PC-9 (cell line): ENCODE results near the gene CDC5L. TPM values are rescaled to one million over a fixed set of nuclear protein-coding genes. Genes with fewer than 3 reads are reported as not detected.

ENCODE experiments used
- BruUV-seq: library from RNA; stranded (reverse); fragments of 400-500 nt; replicated peaks from 2 replicates; lab custom pipeline; 2021; lab: Mats Ljungman, UMichigan
- CTCF ChIA-PET: fragments of 300-600 bp; sonication (Branson Sonifier 250); formaldehyde crosslinking; loops from one replicate; lab custom pipeline; 2022; ENCODE audit warnings: antibody characterized with exemption; lab: Charles Lee
- POLR2A ChIA-PET: fragments of 300-600 bp; sonication (Branson Sonifier 250); formaldehyde crosslinking; loops from one replicate; lab custom pipeline; 2022; ENCODE audit warnings: antibody characterized with exemption; ENCODE audit not compliant: unreplicated experiment; lab: Charles Lee
- DNase-seq, 2 experiments: peaks; one replicate each; pipeline versions ENCODE4 v3.0.0 to v3.0.0-alpha.2; 2015 to 2022; ENCODE audit warnings: mixed read lengths in 1 of 2
- H2AFZ ChIP-seq: fragments of 200-600 bp; sonication (generic); 2 replicates; pipeline ENCODE4 v1.8.1; 2017; ENCODE audit warnings: antibody characterized with exemption
- H3F3A ChIP-seq: fragments of 200-600 bp; sonication (generic); 2 replicates; pipeline ENCODE4 v1.8.1; 2017; ENCODE audit warnings: antibody characterized with exemption, mild to moderate bottlenecking, low read depth; ENCODE audit not compliant: insufficient read depth
- H3K27ac ChIP-seq: fragments of 200-600 bp; sonication (generic); 2 replicates; pipeline ENCODE4 v1.6.1; 2016; ENCODE audit warnings: mixed run types
- H3K27me3 ChIP-seq: fragments of 200-600 bp; sonication (generic); 2 replicates; pipeline ENCODE4 v1.6.1; 2016; ENCODE audit warnings: low read depth, mixed run types; ENCODE audit not compliant: insufficient read depth
- H3K36me3 ChIP-seq: fragments of 200-600 bp; sonication (generic); 2 replicates; pipeline ENCODE4 v1.6.1; 2016; ENCODE audit warnings: low read depth, mixed run types
- H3K4me1 ChIP-seq: fragments of 200-600 bp; sonication (generic); replicated peaks from 2 replicates; pipeline ENCODE4 v1.6.1; 2016; ENCODE audit warnings: mixed run types; ENCODE audit not compliant: insufficient read depth
- H3K4me2 ChIP-seq: fragments of 200-600 bp; sonication (generic); 2 replicates; pipeline ENCODE4 v1.6.1; 2017; ENCODE audit warnings: mixed run types
- H3K4me3 ChIP-seq: fragments of 200-600 bp; sonication (generic); 2 replicates; pipeline ENCODE4 v1.6.1; 2016; ENCODE audit warnings: mixed run types
- H3K79me2 ChIP-seq: fragments of 200-600 bp; sonication (generic); 2 replicates; pipeline ENCODE4 v1.6.1; 2017; ENCODE audit warnings: low read depth, mixed run types
- H3K9me2 ChIP-seq: fragments of 200-600 bp; sonication (generic); 2 replicates; pipeline ENCODE4 v1.8.1; 2017; ENCODE audit warnings: mild to moderate bottlenecking; ENCODE audit not compliant: insufficient read depth
- H3K9me3 ChIP-seq: fragments of 200-600 bp; sonication (generic); 2 replicates; pipeline ENCODE4 v1.8.1; 2016; ENCODE audit warnings: low read depth; ENCODE audit not compliant: insufficient read depth
- H4K20me1 ChIP-seq: fragments of 200-600 bp; sonication (generic); 2 replicates; pipeline ENCODE4 v1.8.1; 2017; ENCODE audit not compliant: insufficient read depth
- CTCF ChIP-seq: fragments of 200-600 bp; sonication (generic); conservative IDR thresholded peaks from 2 replicates; pipeline ENCODE4 v1.6.1; 2017; ENCODE audit warnings: mixed run types, antibody characterized with exemption, mild to moderate bottlenecking, moderate library complexity
- EZH2 ChIP-seq: fragments of 200-600 bp; sonication (generic); IDR thresholded peaks from 2 replicates; pipeline ENCODE4 v1.8.0; 2017; ENCODE audit warnings: antibody characterized with exemption, low read depth
- intact Hi-C: fragments of 100-400 bp; cut with micrococcal nuclease; formaldehyde crosslinking; loops from one replicate; pipeline ENCODE4 v1.10.0; 2022; ENCODE audit not compliant: unreplicated experiment
- total RNA-seq: library from RNA; stranded (reverse); gene quantifications from 2 replicates; pipeline ENCODE4 v1.2.3, GENCODE V29; 2021

The CDC5L gene
- total RNA-seq, 1 experiment from 2014 or later = 24.0 TPM

GRCh38 chr6:44471271-44471981 lies 83.9 kb downstream of the CDC5L start:
- no peaks in the 10 kb centered on the region for H4K20me1 ChIP-seq
- no peaks in the 10 kb centered on the region for H3F3A ChIP-seq
- no peak overlapping the region for H3K27ac ChIP-seq
- no peaks in the 10 kb centered on the region for H3K79me2 ChIP-seq
- intact Hi-C loops = no loop called here
- no peaks in the 10 kb centered on the region for H3K36me3 ChIP-seq
- no peak overlapping the region for H3K4me3 ChIP-seq
- BruUV-seq = no TSS peak
- no peak overlapping the region for H3K4me2 ChIP-seq
- CTCF ChIA-PET = interaction anchor here (0.7 kb wide), 1 partner anchor 24 kb away, joined by 4 read pairs; no protein-coding TSS in a partner anchor
- POLR2A ChIA-PET = interaction anchor here (0.6 kb wide), 1 partner anchor 274 kb away, joined by 4 read pairs; no protein-coding TSS in a partner anchor
- no peaks in the 10 kb centered on the region for H3K9me3 ChIP-seq
- peaks cover 18% of the 10 kb centered on the region for H3K4me1 ChIP-seq
- no peak for TF ChIP-seq EZH2
- TF ChIP-seq CTCF = no peak
- H2AFZ ChIP-seq = no peak overlapping the region
- no peaks in the 10 kb centered on the region for H3K27me3 ChIP-seq
- no peaks in the 10 kb centered on the region for H3K9me2 ChIP-seq
- DNase-seq = no peak

GRCh38 chr6:44472250-44472945 lies 84.9 kb downstream of the CDC5L start:
- DNase-seq = no peak
- Histone ChIP-seq H3K9me3 (no peaks in the 10 kb centered on the region), H3K27ac (no peak overlapping the region), H2AFZ (no peak overlapping the region), H3K4me2 (no peak overlapping the region), H3K79me2 (no peaks in the 10 kb centered on the region), H3K36me3 (no peaks in the 10 kb centered on the region), H3K9me2 (no peaks in the 10 kb centered on the region), H3K4me3 (no peak overlapping the region), H4K20me1 (no peaks in the 10 kb centered on the region), H3K4me1 (peaks cover 18% of the 10 kb centered on the region), H3K27me3 (no peaks in the 10 kb centered on the region), H3F3A (no peaks in the 10 kb centered on the region)
- intact Hi-C loops = no loop called here
- no peak for TF ChIP-seq CTCF
- TF ChIP-seq EZH2 = no peak
- no TSS peak for BruUV-seq
- POLR2A ChIA-PET = interaction anchor here (0.6 to 0.7 kb wide), 2 partner anchors 22 to 273 kb away, joined by 4 to 11 read pairs; no protein-coding TSS in a partner anchor
- CTCF ChIA-PET = no interaction called here

- no peak for DNase-seq
- Histone ChIP-seq H2AFZ (no peak overlapping the region), H3F3A (no peaks in the 10 kb centered on the region), H3K27ac (no peak overlapping the region), H3K79me2 (no peaks in the 10 kb centered on the region), H3K36me3 (no peaks in the 10 kb centered on the region), H3K9me2 (no peaks in the 10 kb centered on the region), H4K20me1 (no peaks in the 10 kb centered on the region), H3K4me2 (no peak overlapping the region), H3K4me1 (peaks cover 18% of the 10 kb centered on the region), H3K9me3 (no peaks in the 10 kb centered on the region), H3K27me3 (no peaks in the 10 kb centered on the region), H3K4me3 (no peak overlapping the region)
- POLR2A ChIA-PET = no interaction called here
- no peak for TF ChIP-seq EZH2
- TF ChIP-seq CTCF = no peak
- intact Hi-C loops = loop anchor here (2.0 kb wide), 2 partner anchors 947 to 1449 kb away; no protein-coding TSS in a partner anchor
- CTCF ChIA-PET = no interaction called here
- BruUV-seq = no TSS peak
These were observed 86.1 kb downstream of the CDC5L start for GRCh38 chr6:44473393-44474189.
